Measurements from ENCODE around the gene AKT1. TPM values are rescaled to one million over a fixed set of nuclear protein-coding genes. Genes with fewer than 3 reads are reported as not detected.

AKT1 gene
- total and polyA plus RNA-seq, 2 of the 13 experiments (the other 11 are each of a cell fraction or from before 2014, with no cell fraction given), result 96.2 to 116 TPM

DNA sequence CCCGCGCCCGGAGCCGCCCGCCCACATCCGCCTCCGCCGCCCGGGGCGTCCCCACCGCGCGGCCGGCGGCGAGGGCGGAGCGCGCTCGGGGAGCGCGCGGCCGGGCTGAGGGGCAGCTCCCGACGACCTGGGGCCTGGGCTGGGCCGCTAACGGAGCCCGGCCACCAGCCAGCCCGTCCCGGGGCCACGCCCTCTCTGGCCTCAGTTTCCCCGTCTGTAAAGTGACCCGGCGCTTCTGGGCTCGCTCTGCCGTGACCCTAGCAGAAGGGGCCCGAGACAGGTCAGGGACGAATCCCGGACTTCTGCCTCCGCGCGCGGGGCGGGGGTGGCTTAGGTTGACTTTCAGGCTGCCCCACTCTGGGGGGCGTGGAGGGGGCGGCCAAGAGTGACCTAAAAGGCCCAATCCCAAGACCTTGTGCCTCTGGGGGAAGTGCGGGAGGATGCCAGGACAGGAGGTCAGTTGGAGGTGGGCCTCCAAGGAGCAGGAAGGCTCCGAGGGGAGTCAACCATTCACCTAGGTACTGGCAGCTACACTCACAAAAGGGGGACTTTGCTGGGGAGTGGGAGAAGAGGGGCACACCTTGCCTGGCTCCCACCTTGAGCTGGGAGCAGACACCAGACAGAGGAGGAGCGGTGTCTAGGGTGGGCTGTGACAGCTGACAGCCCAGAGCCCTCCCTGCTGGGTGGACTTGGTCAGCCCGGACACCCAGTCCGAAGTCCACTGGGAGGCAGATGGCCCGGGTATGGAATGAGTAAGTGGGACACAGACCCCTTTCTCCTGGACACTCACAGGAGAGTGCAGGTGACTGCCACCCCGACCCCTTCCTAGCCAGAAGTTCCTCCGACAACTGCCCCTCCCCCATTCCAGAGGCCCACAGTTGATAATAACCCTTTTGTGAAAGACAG lies 486 bp upstream of the AKT1 start (continued):
- TF ChIP-seq, protein P1, sequence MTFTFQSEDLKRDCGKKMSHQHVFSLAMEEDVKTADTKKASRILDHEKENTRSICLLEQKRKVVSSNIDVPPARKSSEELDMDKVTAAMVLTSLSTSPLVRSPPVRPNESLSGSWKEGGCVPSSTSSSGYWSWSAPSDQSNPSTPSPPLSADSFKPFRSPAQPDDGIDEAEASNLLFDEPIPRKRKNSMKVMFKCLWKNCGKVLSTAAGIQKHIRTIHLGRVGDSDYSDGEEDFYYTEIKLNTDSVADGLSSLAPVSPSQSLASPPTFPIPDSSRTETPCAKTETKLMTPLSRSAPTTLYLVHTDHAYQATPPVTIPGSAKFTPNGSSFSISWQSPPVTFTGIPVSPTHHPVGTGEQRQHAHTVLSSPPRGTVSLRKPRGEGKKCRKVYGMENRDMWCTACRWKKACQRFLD (CRISPR knock-in tag; IDR thresholded peaks at IDR 0.05; ENCODE audit: borderline replicate concordance), result no peak
- TF ChIP-seq ZBTB46 (CRISPR knock-in tag; IDR thresholded peaks at IDR 0.05; ENCODE audit: borderline replicate concordance) (no peak), HINFP (CRISPR knock-in tag; IDR thresholded peaks at IDR 0.05; ENCODE audit: low read depth) (no peak), NRL (CRISPR knock-in tag; IDR thresholded peaks at IDR 0.05; ENCODE audit: borderline replicate concordance) (0 out of 2 replicates have a peak, but pooled peaks have one; percentile 54), ZNF251 (CRISPR knock-in tag; IDR thresholded peaks at IDR 0.05) (no peak), MEIS2 (CRISPR knock-in tag; IDR thresholded peaks at IDR 0.05) (0 out of 2 replicates have a peak, but pooled peaks have one; percentile 6), TIGD3 (CRISPR knock-in tag; IDR thresholded peaks at IDR 0.05; ENCODE audit: borderline replicate concordance) (no peak), PHB2 (IDR thresholded peaks at IDR 0.05; ENCODE audit: partially characterized antibody) (no peak), ZNF230 (CRISPR knock-in tag; IDR thresholded peaks at IDR 0.05) (no peak), ZNF790 (CRISPR knock-in tag; IDR thresholded peaks at IDR 0.05; ENCODE audit: borderline replicate concordance) (no peak), ZFP41 (CRISPR knock-in tag; IDR thresholded peaks at IDR 0.05; ENCODE audit: borderline replicate concordance) (no peak), MATR3 (CRISPR knock-in tag; IDR thresholded peaks at IDR 0.05) (no peak), HMG20B (CRISPR knock-in tag; conservative IDR thresholded peaks at IDR 0.05) (no peak)
- TF ChIP-seq, protein P2, sequence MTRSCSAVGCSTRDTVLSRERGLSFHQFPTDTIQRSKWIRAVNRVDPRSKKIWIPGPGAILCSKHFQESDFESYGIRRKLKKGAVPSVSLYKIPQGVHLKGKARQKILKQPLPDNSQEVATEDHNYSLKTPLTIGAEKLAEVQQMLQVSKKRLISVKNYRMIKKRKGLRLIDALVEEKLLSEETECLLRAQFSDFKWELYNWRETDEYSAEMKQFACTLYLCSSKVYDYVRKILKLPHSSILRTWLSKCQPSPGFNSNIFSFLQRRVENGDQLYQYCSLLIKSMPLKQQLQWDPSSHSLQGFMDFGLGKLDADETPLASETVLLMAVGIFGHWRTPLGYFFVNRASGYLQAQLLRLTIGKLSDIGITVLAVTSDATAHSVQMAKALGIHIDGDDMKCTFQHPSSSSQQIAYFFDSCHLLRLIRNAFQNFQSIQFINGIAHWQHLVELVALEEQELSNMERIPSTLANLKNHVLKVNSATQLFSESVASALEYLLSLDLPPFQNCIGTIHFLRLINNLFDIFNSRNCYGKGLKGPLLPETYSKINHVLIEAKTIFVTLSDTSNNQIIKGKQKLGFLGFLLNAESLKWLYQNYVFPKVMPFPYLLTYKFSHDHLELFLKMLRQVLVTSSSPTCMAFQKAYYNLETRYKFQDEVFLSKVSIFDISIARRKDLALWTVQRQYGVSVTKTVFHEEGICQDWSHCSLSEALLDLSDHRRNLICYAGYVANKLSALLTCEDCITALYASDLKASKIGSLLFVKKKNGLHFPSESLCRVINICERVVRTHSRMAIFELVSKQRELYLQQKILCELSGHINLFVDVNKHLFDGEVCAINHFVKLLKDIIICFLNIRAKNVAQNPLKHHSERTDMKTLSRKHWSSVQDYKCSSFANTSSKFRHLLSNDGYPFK (CRISPR knock-in tag; IDR thresholded peaks at IDR 0.05; ENCODE audit: borderline replicate concordance), result no peak
